H1 (cell line): ENCODE data around the gene APLN. TPM values are rescaled to one million over a fixed set of nuclear protein-coding genes. Genes with fewer than 3 reads are reported as not detected.

Source experiments
- CTCF ChIA-PET: fragments of 300-600 bp; sonication (Branson Sonifier 250); formaldehyde crosslinking; loops from one replicate; lab custom pipeline; 2021; ENCODE audit not compliant: partially characterized antibody; lab: Charles Lee
- POLR2A ChIA-PET: fragments of 300-600 bp; sonication (Branson Sonifier 250); formaldehyde crosslinking; loops from one replicate; lab custom pipeline; 2021; ENCODE audit warnings: inconsistent platforms; ENCODE audit not compliant: partially characterized antibody; lab: Charles Lee
- DNase-seq, 2 experiments: peaks; one replicate each; pipeline versions ENCODE4 v3.0.0 to v3.0.0-alpha.2; 2010 to 2022; ENCODE audit warnings: low spot score in 2 of 2, low read depth in 1 of 2, mixed read lengths in 1 of 2
- FAIRE-seq: peaks from 2 replicates; lab custom pipeline; 2011; peaks lifted over from hg19 to GRCh38; lab: Jason Lieb, UNC
- H2AFZ ChIP-seq: 2 replicates; pipeline ENCODE4 v1.8.1; 2012; ENCODE audit warnings: low read length, inconsistent platforms
- H2AK5ac ChIP-seq: 2 replicates; pipeline ENCODE4 v1.6.1; 2013; ENCODE audit warnings: low read depth, low read length
- H2BK120ac ChIP-seq: replicated peaks from 2 replicates; pipeline ENCODE3; 2013; ENCODE audit warnings: low read depth, low read length, inconsistent platforms
- H2BK12ac ChIP-seq: 2 replicates; pipeline ENCODE4 v1.6.1; 2013; ENCODE audit warnings: low read depth, low read length
- H2BK15ac ChIP-seq: 2 replicates; pipeline ENCODE4 v1.6.1; 2013; ENCODE audit warnings: low read length
- H2BK20ac ChIP-seq: 2 replicates; pipeline ENCODE4 v1.6.1; 2013; ENCODE audit warnings: low read length
- H2BK5ac ChIP-seq: 2 replicates; pipeline ENCODE4 v1.6.1; 2013; ENCODE audit warnings: low read depth, low read length
- H3K14ac ChIP-seq: 2 replicates; pipeline ENCODE4 v1.6.1; 2013; ENCODE audit warnings: inconsistent platforms; ENCODE audit not compliant: insufficient read length
- H3K18ac ChIP-seq: 2 replicates; pipeline ENCODE4 v1.6.1; 2013; ENCODE audit warnings: low read length; ENCODE audit errors: extremely low read depth
- H3K23ac ChIP-seq: 2 replicates; pipeline ENCODE4 v1.6.1; 2013; ENCODE audit warnings: inconsistent platforms; ENCODE audit not compliant: insufficient read length
- H3K23me2 ChIP-seq: 2 replicates; pipeline ENCODE4 v1.6.1; 2013; ENCODE audit warnings: low read depth, low read length
- H3K27ac ChIP-seq: 2 replicates; pipeline ENCODE4 v1.6.1; 2011; ENCODE audit warnings: low read depth, low read length, inconsistent platforms
- H3K27me3 ChIP-seq, 4 experiments: replicated peaks in 1 of 4; 1 replicate in 1 of 4; 2 replicates in 3 of 4; pipeline versions ENCODE4 v1.6.1 to v1.8.1; 2011 to 2013; ENCODE audit warnings: low read length in 3 of 4, mild to moderate bottlenecking in 3 of 4, inconsistent platforms in 2 of 4, mixed read lengths in 2 of 4, moderate library complexity in 1 of 4; ENCODE audit not compliant: control insufficient read depth in 3 of 4, insufficient read depth in 3 of 4; ENCODE audit errors: extremely low read depth in 1 of 4
- H3K36me3 ChIP-seq, 4 experiments: 2 replicates each; pipeline versions ENCODE4 v1.6.1 to v1.8.1; 2011 to 2013; ENCODE audit warnings: mild to moderate bottlenecking in 4 of 4, low read length in 3 of 4, moderate library complexity in 2 of 4, control low read depth in 1 of 4, inconsistent platforms in 1 of 4; ENCODE audit not compliant: insufficient read depth in 4 of 4, control insufficient read depth in 2 of 4
- H3K4ac ChIP-seq: replicated peaks from 2 replicates; pipeline ENCODE3; 2013; ENCODE audit warnings: low read length, low read depth, mixed read lengths, inconsistent platforms; ENCODE audit not compliant: insufficient read length
- H3K4me1 ChIP-seq, 4 experiments: replicated peaks in 1 of 4; 1 replicate in 1 of 4; 2 replicates in 3 of 4; pipeline versions ENCODE4 v1.6.1 to v1.8.1; 2011 to 2013; ENCODE audit warnings: low read length in 3 of 4, inconsistent platforms in 2 of 4, mixed read lengths in 1 of 4; ENCODE audit not compliant: insufficient read depth in 4 of 4, control insufficient read depth in 3 of 4
- H3K4me2 ChIP-seq, 2 experiments: 2 replicates each; pipeline versions ENCODE4 v1.6.1 to v1.8.1; 2011 to 2013; ENCODE audit warnings: low read depth in 2 of 2, low read length in 2 of 2, control low read depth in 1 of 2, inconsistent platforms in 1 of 2, mild to moderate bottlenecking in 1 of 2; ENCODE audit not compliant: insufficient read depth in 1 of 2
- H3K4me3 ChIP-seq, 4 experiments: fragments of 200-600, 300-600 bp in 1 of 4; sonication (generic), shearing (Covaris generic), sonication (Bioruptor Twin) in 1 of 4; 2 replicates each; pipeline versions ENCODE4 v1.5.1 to v1.8.1; 2011 to 2016; ENCODE audit warnings: low read length in 4 of 4, low read depth in 3 of 4, control low read depth in 2 of 4, inconsistent platforms in 2 of 4, mild to moderate bottlenecking in 2 of 4, mixed read lengths in 1 of 4, moderate library complexity in 1 of 4; ENCODE audit not compliant: insufficient read depth in 2 of 4; ENCODE audit errors: extremely low read depth in 1 of 4
- H3K56ac ChIP-seq: replicated peaks from 2 replicates; pipeline ENCODE3; 2013; ENCODE audit warnings: low read depth, mild to moderate bottlenecking, mixed read lengths, low read length, inconsistent platforms; ENCODE audit not compliant: insufficient read length
- H3K79me1 ChIP-seq: 2 replicates; pipeline ENCODE4 v1.6.1; 2013; ENCODE audit warnings: low read depth, low read length, control low read depth
- H3K79me2 ChIP-seq, 2 experiments: 2 replicates each; pipeline versions ENCODE4 v1.6.1 to v1.8.1; 2012 to 2013; ENCODE audit warnings: low read length in 2 of 2, mild to moderate bottlenecking in 2 of 2, inconsistent platforms in 1 of 2; ENCODE audit not compliant: insufficient read depth in 2 of 2, control insufficient read depth in 1 of 2
- H3K9ac ChIP-seq, 4 experiments: replicated peaks in 1 of 4; 1 replicate in 1 of 4; 2 replicates in 3 of 4; pipeline versions ENCODE4 v1.6.1 to v1.8.1; 2011 to 2013; ENCODE audit warnings: low read depth in 3 of 4, low read length in 3 of 4, control low read depth in 2 of 4, mild to moderate bottlenecking in 2 of 4, moderate library complexity in 2 of 4, inconsistent platforms in 1 of 4; ENCODE audit errors: extremely low read depth in 1 of 4
- H3K9me3 ChIP-seq, 2 experiments: 2 replicates each; pipeline versions ENCODE4 v1.6.1 to v1.8.1; 2012 to 2013; ENCODE audit warnings: mild to moderate bottlenecking in 2 of 2, moderate library complexity in 2 of 2, control low read depth in 1 of 2, inconsistent platforms in 1 of 2, low read depth in 1 of 2, low read length in 1 of 2, mixed read lengths in 1 of 2; ENCODE audit not compliant: insufficient read depth in 2 of 2
- H4K20me1 ChIP-seq, 2 experiments: replicated peaks in 1 of 2; 2 replicates each; pipeline versions ENCODE3 to v1.8.1; 2011 to 2013; ENCODE audit warnings: inconsistent platforms in 2 of 2, low read length in 2 of 2, mild to moderate bottlenecking in 1 of 2; ENCODE audit not compliant: insufficient read depth in 2 of 2, control insufficient read depth in 1 of 2
- H4K5ac ChIP-seq: 2 replicates; pipeline ENCODE4 v1.6.1; 2013; ENCODE audit warnings: low read length, low read depth, mixed read lengths, inconsistent platforms; ENCODE audit not compliant: insufficient read length
- H4K8ac ChIP-seq: 2 replicates; pipeline ENCODE4 v1.8.0; 2013; ENCODE audit warnings: mild to moderate bottlenecking, moderate library complexity, low read length, inconsistent platforms; ENCODE audit not compliant: insufficient read depth; ENCODE audit errors: extremely low read depth
- H4K91ac ChIP-seq: replicated peaks from 2 replicates; pipeline ENCODE3; 2013; ENCODE audit warnings: low read length, mixed read lengths, inconsistent platforms; ENCODE audit not compliant: insufficient read length
- ASH2L ChIP-seq: fragments of 200-600, 300-600 bp; sonication (generic); IDR thresholded peaks from one replicate; pipeline ENCODE4 v1.7.1; 2017; ENCODE audit warnings: low read length
- CEBPB ChIP-seq: IDR thresholded peaks from 2 replicates; pipeline ENCODE4 v1.6.1; 2012; ENCODE audit warnings: low read depth, low read length
- FOSL1 ChIP-seq: IDR thresholded peaks from 2 replicates; pipeline ENCODE4 v1.6.1; 2011; ENCODE audit warnings: mild to moderate bottlenecking, low read depth, low read length, moderate library complexity; ENCODE audit not compliant: insufficient read depth
- GABPA ChIP-seq: IDR thresholded peaks from 2 replicates; pipeline ENCODE4 v1.6.1; 2011; ENCODE audit warnings: mild to moderate bottlenecking, low read length, moderate library complexity, borderline replicate concordance; ENCODE audit not compliant: insufficient read depth
- HDAC6 ChIP-seq: IDR thresholded peaks from one replicate; pipeline ENCODE4 v1.7.1; 2012; ENCODE audit warnings: low read depth, mild to moderate bottlenecking, inconsistent platforms, low read length, moderate library complexity
- PHF8 ChIP-seq: fragments of 200-600 bp; sonication (generic); conservative IDR thresholded peaks from 2 replicates; pipeline ENCODE4 v1.7.1; 2012; ENCODE audit warnings: low read depth, mild to moderate bottlenecking, inconsistent platforms, low read length, moderate library complexity
- TEAD4 ChIP-seq: IDR thresholded peaks from 2 replicates; pipeline ENCODE4 v1.6.1; 2012; ENCODE audit warnings: low read depth, low read length, inconsistent platforms, mixed read lengths
- WGBS, 2 experiments: shearing (Covaris generic) in 1 of 2; methylation state at CpG; one replicate each; pipeline versions ENCODE4 v1.1.6 to v1.1.7; 2013 to 2015; ENCODE audit warnings: low lambda C conversion rate in 2 of 2, mixed read lengths in 2 of 2, inconsistent platforms in 1 of 2, low coverage in 1 of 2, missing lambda C conversion rate in 1 of 2; ENCODE audit not compliant: insufficient replicate concordance in 2 of 2, insufficient coverage in 1 of 2, insufficient read length in 1 of 2; ENCODE audit errors: extremely low coverage in 1 of 2, missing lambda C conversion rate in 1 of 2; 5-methylcytosine and 5-hydroxymethylcytosine counted together
- polyA plus RNA-seq, 7 experiments: library from polyadenylated mRNA; depleted of rRNA in 3 of 7; stranded (reverse) in 5 of 7; unstranded in 2 of 7; fragments of >200 nt in 5 of 7; fragments of 200-250 nt in 2 of 7; gene quantifications; 1 replicate in 5 of 7; 2 replicates in 1 of 7; 4 replicates in 1 of 7; pipeline versions ENCODE4 v1.2.1 to v1.2.3, GENCODE V29; 2011 to 2013; ENCODE audit warnings: missing spikeins in 2 of 7, mixed read lengths in 2 of 7
- total RNA-seq: library from RNA; stranded (reverse); fragmentation: NEBNext Ultra II Directional; extraction: Animal tissue kit (Norgen Biotek cat#: 25700); gene quantifications from 2 replicates; pipeline ENCODE4 v1.2.1, GENCODE V29; 2021

The APLN gene
- total and polyA plus RNA-seq, 2 of the 8 experiments (the other 6 are each of a cell fraction or from before 2014, with no cell fraction given): 1.1 to 1.8 TPM

DNA sequence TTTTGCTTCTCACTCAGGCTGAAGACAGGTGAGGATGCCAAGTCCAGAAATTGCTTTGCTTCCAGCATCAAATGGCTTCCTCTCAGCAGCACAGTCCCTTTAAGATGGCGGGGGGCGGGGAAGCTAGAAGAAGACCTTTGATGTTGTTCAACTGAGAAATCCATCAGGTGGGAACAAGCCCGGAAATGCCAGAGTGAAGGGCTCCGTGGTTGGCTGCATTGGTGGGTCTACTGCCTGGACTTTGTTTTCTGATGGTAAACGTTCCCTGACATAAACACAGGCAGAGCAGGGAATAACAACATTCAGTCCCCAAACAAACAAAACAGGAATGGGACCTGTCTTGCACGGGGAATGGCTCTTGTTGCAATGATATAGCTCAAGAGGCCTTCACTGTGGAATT is 37.3 kb downstream of the APLN start:
- Histone ChIP-seq H4K5ac (no peak overlapping the region), H3K4me1 (no peaks in the 10 kb centered on the region), H3K56ac (no peak overlapping the region), H3K9ac (no peak overlapping the region), H2AK5ac (no peak overlapping the region), H3K79me2 (no peaks in the 10 kb centered on the region), H4K8ac (no peak overlapping the region), H3K23me2 (no peaks in the 10 kb centered on the region; the same call in 1 of the 2 replicates), H4K20me1 (no peaks in the 10 kb centered on the region), H3K79me1 (no peaks in the 10 kb centered on the region), H3K9me3 (no peaks in the 10 kb centered on the region), H4K91ac (no peak overlapping the region), H2BK120ac (no peak overlapping the region), H3K27ac (no peak overlapping the region), H3K23ac (no peak overlapping the region), H3K14ac (no peak overlapping the region), H3K18ac (no peak overlapping the region), H3K4ac (no peak overlapping the region), H2BK15ac (no peak overlapping the region), H3K27me3 (no peaks in the 10 kb centered on the region), H2BK12ac (no peak overlapping the region), H3K36me3 (no peaks in the 10 kb centered on the region), H3K4me3 (no peak overlapping the region), H2BK20ac (no peak overlapping the region), H3K4me2 (no peak overlapping the region), H2AFZ (no peak overlapping the region), H2BK5ac (no peak overlapping the region)
- DNase-seq (no peak), FAIRE-seq (no peak)
- ChIA-PET CTCF (interaction anchor here (0.7 to 1.8 kb wide), 3 partner anchors 9 to 62 kb away, joined by 4 to 7 read pairs (median 4); no protein-coding TSS in a partner anchor), POLR2A (no interaction called here)
- WGBS, 2 experiments: 90% methylated on average over 5 of the region's 6 CpGs; no CpG with 5 or more reads in 1 of the 2 experiments
- TF ChIP-seq PHF8 (no peak), GABPA (no peak), HDAC6 (no peak), FOSL1 (no peak), TEAD4 (no peak), CEBPB (no peak), ASH2L (no peak)
